Right cardiac atrium (tissue), 5 donors: ENCODE measurements around the gene SNCAIP. TPM values are rescaled to one million over a fixed set of nuclear protein-coding genes. Genes with fewer than 3 reads are reported as not detected.

Experiments
- ATAC-seq, 2 donors: fragments of 200-7000 bp; cut with Tn5 transposase; one replicate each; pipeline versions ENCODE4 v1.8.0 to v1.9.1; 2020; ENCODE audit warnings: moderate library complexity in 2 of 2, mild to moderate bottlenecking in 1 of 2
- DNase-seq, 3 donors: peaks; one replicate each; pipeline ENCODE4 v3.0.0-alpha.2; 2020
- H3K27ac ChIP-seq: one replicate; pipeline ENCODE4 v1.5.1; 2013; ENCODE audit warnings: mild to moderate bottlenecking, low read length, control low read depth, moderate library complexity
- H3K27me3 ChIP-seq: one replicate; pipeline ENCODE4 v1.6.1; 2013; ENCODE audit not compliant: control insufficient read depth, insufficient read depth
- H3K4me1 ChIP-seq: one replicate; pipeline ENCODE4 v1.6.1; 2013; ENCODE audit warnings: low read length; ENCODE audit not compliant: control insufficient read depth, insufficient read depth
- H3K4me3 ChIP-seq: one replicate; pipeline ENCODE4 v1.5.1; 2013; ENCODE audit warnings: low read length, control low read depth
- H3K9me3 ChIP-seq: one replicate; pipeline ENCODE4 v1.6.1; 2013; ENCODE audit warnings: low read length; ENCODE audit not compliant: control insufficient read depth
- WGBS: extraction: QIAGEN DNeasy Blood & Tissue Kit; methylation state at CpG from one replicate; pipeline ENCODE4 v1.1.7; 2013; 5-methylcytosine and 5-hydroxymethylcytosine counted together
- intact Hi-C, 4 donors: fragments of 100-400 bp; cut with DNase I; formaldehyde crosslinking; loops; one replicate each; pipeline versions ENCODE4 v1.11.0 to v1.14.0; 2022 to 2023
- polyA plus RNA-seq: library from polyadenylated mRNA; stranded (reverse); fragments of 200-250 nt; gene quantifications from one replicate; pipeline ENCODE4 v1.2.3, GENCODE V29; 2013
- total RNA-seq, 4 donors: library from RNA; stranded (reverse); fragmentation: NEBNext Ultra II Directional; extraction: Animal tissue kit (Norgen Biotek cat#: 25700); gene quantifications; one replicate each; pipeline ENCODE4 v1.2.1, GENCODE V29; 2021
- donor health status: healthy with polysubstance abuse.
- donor health status: DM: no; HTN: yes; CAD: no.
- donor health status: DM: no; HTN: no; CAD: no.
- donor health status: DM: no; HTN: yes; CAD: no; lungs with severe emphysema.
- donor health status: DM: yes; HTN: yes; CAD: no.

The SNCAIP gene
- total and polyA plus RNA-seq, 5 donors: 1.2 to 3.9 (median 2.1) TPM

DNA sequence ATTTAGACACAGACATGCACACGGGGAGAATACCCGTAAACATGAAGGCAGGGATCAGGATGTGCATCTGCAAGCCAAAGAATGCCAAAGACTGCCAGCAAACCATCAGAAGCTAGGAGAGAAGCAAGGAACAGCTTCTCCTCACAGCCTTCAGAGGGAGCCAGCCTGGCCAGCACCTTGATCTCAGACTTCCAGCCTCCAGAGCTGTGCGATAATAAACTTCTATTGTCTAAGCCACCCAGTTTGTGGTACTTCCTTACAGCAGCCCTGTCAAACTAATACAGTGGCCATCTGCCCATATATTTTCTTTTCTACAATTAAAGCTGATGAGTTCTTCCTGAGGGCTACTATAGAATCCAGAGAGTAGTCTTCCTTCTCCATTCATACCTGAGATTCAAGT is 135.0 kb downstream of the SNCAIP start:
- intact Hi-C loops: no loop called here
- ATAC-seq (no peak), DNase-seq (no peak)
- no peaks in the 10 kb centered on the region for H3K9me3 ChIP-seq
- no peak overlapping the region for H3K4me3 ChIP-seq
- no peak overlapping the region for H3K27ac ChIP-seq
- H3K27me3 ChIP-seq: no peaks in the 10 kb centered on the region
- WGBS: 94% methylated on average over 3 of the region's 3 CpGs
- H3K4me1 ChIP-seq: no peaks in the 10 kb centered on the region

DNA sequence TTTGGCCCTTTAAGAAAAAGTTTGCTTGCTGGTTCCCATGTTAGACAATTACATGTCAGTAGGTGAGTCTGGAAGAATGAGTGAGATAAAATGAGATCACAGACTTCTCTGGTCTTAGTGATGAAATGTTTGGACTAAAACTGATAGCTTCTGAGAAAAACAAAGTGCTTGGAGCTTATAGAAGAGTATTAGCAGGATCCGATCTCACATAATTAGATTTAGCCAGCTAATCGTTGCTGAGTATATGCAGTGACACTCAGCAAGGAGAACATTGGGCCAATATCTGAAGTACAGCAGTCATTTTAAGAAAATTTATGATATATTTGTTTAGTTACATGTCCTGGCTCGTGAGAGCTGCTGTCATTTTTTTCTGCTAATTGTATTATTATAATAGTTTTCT is 135.8 kb downstream of the SNCAIP start:
- H3K27me3 ChIP-seq: no peaks in the 10 kb centered on the region
- H3K4me3 ChIP-seq: no peak overlapping the region
- no peak overlapping the region for H3K27ac ChIP-seq
- no peaks in the 10 kb centered on the region for H3K4me1 ChIP-seq
- no peak for ATAC-seq
- no peak for DNase-seq
- H3K9me3 ChIP-seq: no peaks in the 10 kb centered on the region
- WGBS: 62% methylated on average over 3 of the region's 3 CpGs
- intact Hi-C loops: no loop called here

DNA sequence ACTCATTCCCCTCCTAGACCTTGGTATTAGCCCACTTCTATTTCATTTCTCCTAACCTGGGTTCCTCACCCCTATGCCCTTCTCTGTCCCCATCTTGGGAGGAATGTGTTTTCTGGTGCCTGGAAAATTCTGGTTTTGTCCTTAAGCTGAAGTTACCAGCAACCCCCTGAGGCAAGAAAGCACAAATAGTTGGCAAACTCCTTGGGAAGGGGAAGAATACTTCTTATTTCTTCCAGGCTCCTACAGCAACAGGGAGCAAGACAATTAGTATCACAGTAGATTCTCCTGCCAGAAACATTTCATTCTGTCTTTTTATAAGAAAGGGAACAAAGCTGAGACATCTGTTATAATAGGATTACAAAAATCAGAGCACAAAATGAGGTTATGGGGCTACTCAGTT is 142.5 kb downstream of the SNCAIP start:
- no peak overlapping the region for H3K4me3 ChIP-seq
- no peaks in the 10 kb centered on the region for H3K4me1 ChIP-seq
- intact Hi-C loops: no loop called here
- no peak overlapping the region for H3K27ac ChIP-seq
- H3K27me3 ChIP-seq: no peaks in the 10 kb centered on the region
- ATAC-seq: no peak
- H3K9me3 ChIP-seq: no peaks in the 10 kb centered on the region
- no peak for DNase-seq

DNA sequence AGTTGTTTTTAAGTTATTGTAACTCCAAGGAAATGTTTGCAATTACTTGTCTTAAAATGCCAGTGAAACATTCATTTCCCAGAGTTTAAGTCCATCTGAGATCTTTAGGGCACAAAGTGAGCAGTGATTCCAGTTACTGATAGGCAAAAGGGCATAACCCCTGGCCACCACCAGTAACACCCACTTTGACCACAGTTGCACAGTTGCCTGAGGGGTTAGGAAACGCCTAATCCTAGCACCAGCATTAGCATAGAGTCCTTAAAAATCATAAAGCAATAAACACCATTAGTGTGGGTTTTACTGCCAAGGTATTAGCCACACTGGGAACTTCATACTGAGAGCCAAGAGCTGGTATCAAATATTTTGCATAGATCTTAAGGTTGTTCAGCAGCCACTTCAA is 143.9 kb downstream of the SNCAIP start:
- DNase-seq (no peak), ATAC-seq (no peak)
- intact Hi-C loops: no loop called here
- Histone ChIP-seq H3K9me3 (no peaks in the 10 kb centered on the region), H3K4me1 (no peaks in the 10 kb centered on the region), H3K4me3 (no peak overlapping the region), H3K27me3 (no peaks in the 10 kb centered on the region), H3K27ac (no peak overlapping the region)
- 84% methylated on average over 1 of the region's 1 CpG for WGBS

DNA sequence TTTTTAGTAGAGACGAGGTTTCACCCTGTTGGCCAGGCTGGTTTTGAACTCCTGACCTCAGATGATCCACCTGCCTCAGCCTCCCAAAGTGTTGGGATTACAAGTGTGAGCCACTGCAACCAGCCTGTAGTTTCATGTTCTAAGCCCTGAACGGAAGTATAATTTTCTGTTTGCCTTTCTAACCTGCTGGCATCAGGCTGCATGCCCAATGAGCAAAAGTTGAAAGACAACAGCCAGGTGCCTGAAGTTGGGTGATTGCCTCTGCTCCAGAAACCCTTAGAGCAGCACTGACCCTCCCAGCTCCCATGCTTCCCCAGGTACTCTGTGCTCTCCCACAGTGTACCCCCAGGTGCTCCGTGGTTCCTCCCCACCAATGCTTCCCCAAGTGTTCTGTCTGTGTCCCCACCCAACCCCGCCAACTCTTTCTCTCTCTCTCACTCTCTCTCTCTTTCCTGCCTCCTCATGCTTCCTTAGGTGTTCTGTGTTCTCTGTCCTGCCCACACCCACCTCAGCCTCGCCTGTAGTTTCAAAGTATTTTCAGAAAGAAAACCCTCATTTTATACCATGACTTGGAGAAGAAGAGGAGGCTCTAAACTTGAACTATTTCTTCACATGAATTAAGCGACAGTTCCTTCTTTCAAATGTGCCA is 145.3 kb downstream of the SNCAIP start:
- ATAC-seq: no peak
- WGBS: 95% methylated on average over 6 of the region's 6 CpGs

DNA sequence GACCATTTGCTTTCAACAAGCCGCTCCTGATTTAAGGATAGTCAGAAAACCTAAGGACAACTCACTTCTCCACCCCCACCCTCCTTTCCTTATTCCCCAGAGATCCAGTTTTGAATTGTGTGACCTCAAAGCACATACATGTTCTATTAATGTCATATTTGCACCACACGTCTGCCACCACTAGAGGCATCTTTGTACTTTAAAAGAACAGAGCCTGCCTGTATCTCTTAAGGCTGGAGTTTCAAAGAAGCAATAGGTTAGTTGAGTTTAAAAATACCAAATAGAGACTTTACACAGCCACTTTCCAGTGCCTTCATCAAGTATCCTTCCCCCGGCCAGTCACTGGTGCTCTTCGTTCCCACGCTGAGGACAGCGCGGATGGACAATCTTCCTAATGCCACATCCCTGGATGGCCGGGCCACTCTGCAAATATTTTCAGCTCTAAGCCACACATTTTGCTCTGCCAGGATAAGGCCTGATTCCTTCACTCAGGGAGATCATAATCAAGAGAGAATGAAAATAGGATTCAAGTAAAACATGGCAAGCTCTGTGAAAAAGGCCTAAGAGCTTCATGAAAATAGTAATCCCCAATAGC is 146.3 kb downstream of the SNCAIP start:
- Histone ChIP-seq H3K27ac (no peak overlapping the region), H3K4me3 (no peak overlapping the region), H3K4me1 (no peaks in the 10 kb centered on the region), H3K9me3 (no peaks in the 10 kb centered on the region), H3K27me3 (no peaks in the 10 kb centered on the region)
- DNase-seq (no peak), ATAC-seq (no peak)
- WGBS: 87% methylated on average over 8 of the region's 8 CpGs
- intact Hi-C loops: no loop called here

More for the DNA sequence above, 145.3 kb downstream of the SNCAIP start:
- H3K4me3 ChIP-seq: no peak overlapping the region
- no peaks in the 10 kb centered on the region for H3K9me3 ChIP-seq
- no peak for DNase-seq
- H3K27me3 ChIP-seq: no peaks in the 10 kb centered on the region
- no peaks in the 10 kb centered on the region for H3K4me1 ChIP-seq
- intact Hi-C loops: no loop called here
- H3K27ac ChIP-seq: no peak overlapping the region

DNA sequence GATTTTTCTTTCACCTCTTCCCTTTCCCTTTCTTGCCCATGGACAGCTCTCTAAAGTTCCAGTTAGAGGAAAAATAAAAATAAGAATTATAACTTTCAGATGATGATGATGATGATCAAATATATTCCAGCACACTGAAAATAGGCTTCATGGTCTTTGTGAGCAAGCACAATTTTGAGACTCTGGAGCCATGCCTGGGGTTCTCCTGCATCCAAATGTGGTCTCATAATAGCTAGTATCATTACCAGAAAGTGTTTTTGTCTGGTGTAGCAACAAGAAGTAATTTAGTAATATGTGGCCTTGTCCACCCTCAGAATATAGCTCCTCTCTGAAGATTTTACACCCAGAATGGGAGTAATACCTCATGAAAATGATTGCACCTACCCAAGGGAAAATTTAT is 150.4 kb downstream of the SNCAIP start:
- DNase-seq: no peak
- Histone ChIP-seq H3K9me3 (no peaks in the 10 kb centered on the region), H3K4me1 (no peaks in the 10 kb centered on the region), H3K27ac (no peak overlapping the region), H3K4me3 (no peak overlapping the region), H3K27me3 (no peaks in the 10 kb centered on the region)
- intact Hi-C loops: no loop called here
- no peak for ATAC-seq

DNA sequence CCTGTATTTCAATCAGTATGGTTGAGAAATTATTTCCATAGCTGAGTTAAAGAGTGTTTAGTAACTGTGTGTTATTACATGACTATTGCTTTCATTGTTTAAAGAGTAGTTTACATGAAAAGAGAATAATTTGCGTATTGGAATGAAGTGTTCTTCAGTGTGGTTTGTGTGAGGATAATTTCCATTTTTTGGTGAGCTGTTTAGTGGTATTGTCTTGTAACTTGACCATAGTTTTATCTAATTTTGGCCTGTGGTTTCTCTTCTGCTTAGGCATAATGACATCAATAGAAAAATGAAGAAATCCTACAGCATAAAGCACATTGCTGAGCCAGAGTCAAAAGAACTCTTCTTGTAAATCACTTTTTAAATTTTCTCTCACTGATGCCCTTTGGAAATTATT is 151.2 kb downstream of the SNCAIP start:
- no peak overlapping the region for H3K27ac ChIP-seq
- no peak for ATAC-seq
- no peaks in the 10 kb centered on the region for H3K9me3 ChIP-seq
- H3K4me3 ChIP-seq: no peak overlapping the region
- DNase-seq: no peak
- no peaks in the 10 kb centered on the region for H3K27me3 ChIP-seq
- H3K4me1 ChIP-seq: no peaks in the 10 kb centered on the region
- intact Hi-C loops: no loop called here
- 90% methylated on average over 1 of the region's 1 CpG for WGBS

DNA sequence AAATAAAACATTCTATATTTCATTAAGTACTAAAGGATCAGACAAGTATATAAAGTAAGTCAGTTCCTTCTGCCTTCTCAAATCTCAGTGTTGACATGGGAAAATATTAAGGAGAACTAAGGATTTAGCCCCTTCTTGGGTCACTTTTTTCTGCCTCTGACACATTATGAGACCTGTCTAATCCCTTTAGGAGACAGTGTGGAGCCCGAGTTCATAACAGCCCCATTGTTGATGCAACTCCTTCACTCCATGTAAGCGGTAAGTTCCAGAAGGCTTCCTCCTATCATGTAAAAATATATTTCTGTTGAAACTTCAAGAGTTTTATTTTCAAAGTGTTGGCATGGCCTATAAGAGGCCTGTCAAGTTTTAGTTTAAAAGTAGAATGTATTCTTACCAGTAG is 152.2 kb downstream of the SNCAIP start:
- ATAC-seq: no peak

DNA sequence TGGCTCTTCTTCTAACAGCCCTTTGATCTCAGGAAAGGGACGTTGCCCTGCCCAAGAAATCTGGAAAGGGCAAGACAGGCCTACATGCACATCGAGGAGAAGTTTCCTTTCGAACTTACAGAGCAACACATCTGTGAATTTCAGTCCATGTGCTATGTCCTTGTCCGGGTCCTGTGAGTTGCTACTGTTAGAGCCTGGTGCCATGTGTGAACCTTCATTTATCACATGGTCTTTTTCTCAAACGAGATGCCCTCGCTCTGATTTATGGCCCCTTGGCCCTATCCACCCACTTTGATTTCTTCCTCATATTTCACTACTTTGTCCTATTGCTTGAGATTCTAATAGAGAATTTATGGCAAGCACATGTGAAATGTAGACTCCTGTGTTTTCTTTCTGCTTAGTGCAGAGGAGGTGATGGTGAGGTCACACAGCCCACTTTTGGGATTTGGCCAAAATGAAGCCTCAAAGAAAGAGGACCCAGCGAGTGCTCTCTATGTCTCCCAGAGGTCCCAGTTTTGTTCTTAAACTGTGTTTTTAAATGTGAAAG is 153.1 kb downstream of the SNCAIP start:
- Histone ChIP-seq H3K27me3 (no peaks in the 10 kb centered on the region), H3K4me1 (no peaks in the 10 kb centered on the region), H3K4me3 (no peak overlapping the region), H3K27ac (no peak overlapping the region), H3K9me3 (no peaks in the 10 kb centered on the region)
- ATAC-seq: no peak
- intact Hi-C loops: no loop called here
- WGBS: 86% methylated on average over 7 of the region's 7 CpGs
- no peak for DNase-seq

More for the DNA sequence above, 152.2 kb downstream of the SNCAIP start:
- intact Hi-C loops: no loop called here
- Histone ChIP-seq H3K27me3 (no peaks in the 10 kb centered on the region), H3K9me3 (no peaks in the 10 kb centered on the region), H3K27ac (no peak overlapping the region), H3K4me1 (no peaks in the 10 kb centered on the region), H3K4me3 (no peak overlapping the region)
- no peak for DNase-seq
- 87% methylated on average over 2 of the region's 2 CpGs for WGBS

DNA sequence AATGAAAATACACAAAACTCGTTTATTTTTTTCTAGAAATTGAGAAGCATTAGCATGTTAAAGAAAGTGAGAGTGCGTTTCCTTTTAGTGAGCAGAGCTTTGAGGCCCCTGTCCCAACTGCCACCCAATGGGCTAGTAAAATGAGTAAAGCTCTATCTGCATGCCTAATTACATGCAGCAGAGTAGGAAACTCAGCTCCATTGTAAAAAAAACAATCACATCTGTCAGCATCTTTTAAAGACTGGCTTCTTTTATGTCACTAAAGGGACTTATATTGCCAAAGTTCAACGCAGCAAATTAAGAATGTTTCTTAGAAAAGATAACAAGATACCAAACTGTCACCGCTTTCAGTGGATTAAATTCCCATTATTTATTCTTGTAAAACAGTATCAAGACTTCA is 154.0 kb downstream of the SNCAIP start:
- Histone ChIP-seq H3K9me3 (no peaks in the 10 kb centered on the region), H3K4me3 (no peak overlapping the region), H3K27me3 (no peaks in the 10 kb centered on the region), H3K27ac (no peak overlapping the region), H3K4me1 (no peaks in the 10 kb centered on the region)
- ATAC-seq (no peak), DNase-seq (no peak)
- 71% methylated on average over 4 of the region's 4 CpGs for WGBS
- intact Hi-C loops: no loop called here
